ENCODE data around the gene SNX21. TPM values are rescaled to one million over a fixed set of nuclear protein-coding genes. Genes with fewer than 3 reads are reported as not detected.
A peak's percentile ranks its signal among the peaks of the same experiment; 100 is the strongest.
"Not testable (repeated sequence)": the region's sequence is repeated elsewhere in the genome, so short reads cannot be mapped to it uniquely, and the experiment has no call there.

The SNX21 gene, protein sequence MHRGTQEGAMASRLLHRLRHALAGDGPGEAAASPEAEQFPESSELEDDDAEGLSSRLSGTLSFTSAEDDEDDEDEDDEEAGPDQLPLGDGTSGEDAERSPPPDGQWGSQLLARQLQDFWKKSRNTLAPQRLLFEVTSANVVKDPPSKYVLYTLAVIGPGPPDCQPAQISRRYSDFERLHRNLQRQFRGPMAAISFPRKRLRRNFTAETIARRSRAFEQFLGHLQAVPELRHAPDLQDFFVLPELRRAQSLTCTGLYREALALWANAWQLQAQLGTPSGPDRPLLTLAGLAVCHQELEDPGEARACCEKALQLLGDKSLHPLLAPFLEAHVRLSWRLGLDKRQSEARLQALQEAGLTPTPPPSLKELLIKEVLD
- total RNA-seq, result 1 to 10 TPM; 2.0 to 2.5 TPM

DNA sequence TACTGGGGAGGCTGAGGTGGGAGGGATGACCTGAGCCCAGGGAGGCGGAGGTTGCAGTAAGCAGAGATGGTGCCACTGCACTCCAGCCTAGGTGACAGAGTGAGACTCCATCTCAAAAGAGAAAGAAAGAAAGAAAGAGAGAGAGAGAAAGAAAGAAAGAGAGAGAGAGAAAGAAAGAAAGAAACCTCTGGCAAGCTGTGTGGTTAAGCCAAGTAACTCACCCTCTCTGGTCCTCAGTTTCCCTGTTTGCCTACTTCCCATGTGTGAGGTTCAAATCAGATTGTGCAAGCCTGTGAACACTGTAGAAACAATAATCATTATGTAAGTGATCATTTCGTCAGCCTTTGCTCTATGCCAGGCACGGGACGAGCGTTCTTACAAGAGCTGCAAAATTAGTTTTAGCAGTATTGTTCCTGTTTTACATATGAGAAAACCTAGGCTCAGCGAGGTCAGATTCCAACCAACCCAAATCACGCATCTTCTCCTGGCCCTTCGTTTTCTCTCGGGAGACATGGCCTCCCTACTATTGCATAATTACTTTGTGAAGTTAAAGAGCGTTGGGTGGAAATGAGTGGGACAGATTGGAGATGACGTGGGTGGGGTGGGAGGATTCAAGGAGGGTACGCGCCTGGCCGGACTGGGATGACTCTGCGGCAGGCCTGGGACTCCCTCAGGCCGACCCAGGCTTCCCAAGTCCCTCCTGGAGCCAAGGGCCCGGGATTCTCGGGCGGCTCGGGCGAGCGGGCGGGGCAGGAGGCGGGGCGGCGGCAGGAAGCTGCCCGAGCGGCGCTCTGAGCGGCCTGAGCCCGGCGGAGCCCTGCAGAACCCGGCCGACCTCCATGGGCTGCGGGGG lies at the start of gene SNX21:
TSS of gene SNX21 (plus strand) at position 770 of the 853 bp plus-strand sequence. CDS start 121 bp downstream, outside the sequence.
- ATAC-seq (ENCODE audit: low read depth) (peak; percentile 82), DNase-seq (peak; percentile 67)
- Mint-ChIP-seq H3K9me3 (no peaks in the 10 kb centered on the region), H3K36me3 (no peaks in the 10 kb centered on the region), H3K4me1 (peaks cover 8% of the 10 kb centered on the region), H3K4me3 (peak within 1 kb of the TSS; percentile 80), H3K27ac (peak within 1 kb of the TSS; percentile 67), H3K27me3 (peaks cover 8% of the 10 kb centered on the region)
- POLR2A ChIA-PET, result interaction anchor here (0.6 to 2.1 kb wide), 12 partner anchors 9 to 100 kb away, joined by 3 to 7 read pairs (median 4); partner anchors contain the start of genes ACOT8, UBE2C and ZSWIM3

DNA sequence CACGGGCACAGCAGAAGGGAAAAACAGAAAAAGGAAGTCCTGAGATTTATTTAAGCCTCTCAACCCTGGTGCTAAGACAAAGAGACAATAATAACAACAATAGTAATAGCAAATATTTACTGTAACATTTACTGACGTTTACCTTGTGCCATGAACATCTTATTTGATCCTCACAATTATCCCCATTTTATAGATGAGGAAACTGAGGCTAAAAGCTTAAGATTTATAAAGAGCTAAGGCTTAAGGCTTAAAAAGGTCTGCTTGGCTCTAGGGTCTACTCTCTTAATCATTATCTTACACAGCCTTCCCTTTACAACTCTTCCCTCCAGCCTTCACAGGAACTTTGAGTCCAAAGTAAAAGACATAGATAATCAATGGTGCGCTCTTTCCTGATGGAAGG lies 45.2 kb upstream of the SNX21 start:
- Mint-ChIP-seq H3K9me3 (no peaks in the 10 kb centered on the region), H3K36me3 (peaks cover 2% of the 10 kb centered on the region), H3K27me3 (no peaks in the 10 kb centered on the region), H3K27ac (no peak overlapping the region), H3K4me1 (peaks cover 11% of the 10 kb centered on the region), H3K4me3 (no peak overlapping the region)
- DNase-seq (no peak), ATAC-seq (ENCODE audit: low read depth) (no peak)
- POLR2A ChIA-PET, result no interaction called here

DNA sequence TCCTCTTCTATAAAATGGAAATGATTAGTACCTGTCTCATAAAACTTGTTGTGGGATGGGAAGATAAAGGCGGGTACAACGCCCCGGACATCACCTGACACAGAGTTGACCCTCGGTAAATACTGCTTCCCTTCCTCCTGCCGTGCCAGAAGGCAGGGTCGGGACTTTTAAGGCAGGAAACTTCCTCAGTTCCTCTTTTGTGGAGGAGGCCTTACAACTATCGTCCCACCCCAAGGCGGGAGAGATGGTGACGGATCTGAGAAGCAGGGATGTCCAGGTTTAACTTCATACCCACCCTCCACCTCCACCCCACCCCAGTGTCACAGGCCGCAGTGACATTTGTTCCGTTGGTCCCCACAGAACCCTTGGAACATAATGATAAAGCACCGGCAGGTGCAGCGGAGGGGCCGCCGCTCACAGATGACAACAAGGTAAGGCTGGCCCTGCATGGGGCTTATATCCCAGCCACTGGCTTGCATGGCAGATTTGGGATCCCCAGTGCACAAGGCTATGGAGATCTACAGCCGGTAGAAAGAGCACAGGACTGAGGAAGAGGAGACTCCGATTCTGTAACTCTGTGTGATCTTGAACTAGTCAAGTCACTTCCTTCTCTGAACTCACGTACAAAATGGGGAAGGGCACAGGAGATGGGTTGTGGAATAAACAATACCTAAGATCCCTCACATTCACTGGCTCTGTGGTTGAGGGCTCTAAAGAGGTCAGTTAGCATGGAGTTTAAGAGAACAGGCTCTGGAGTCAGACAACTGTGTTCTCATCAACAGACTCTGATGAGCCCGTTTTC lies 41.1 kb upstream of the SNX21 start:
- DNase-seq, result no peak
- POLR2A ChIA-PET, result interaction anchor here (0.7 to 1.3 kb wide), 8 partner anchors 9 to 430 kb away, joined by 3 to 8 read pairs (median 4); partner anchors contain the start of genes SYS1 and UBE2C
- no peaks in the 10 kb centered on the region for H3K27me3 Mint-ChIP-seq

DNA sequence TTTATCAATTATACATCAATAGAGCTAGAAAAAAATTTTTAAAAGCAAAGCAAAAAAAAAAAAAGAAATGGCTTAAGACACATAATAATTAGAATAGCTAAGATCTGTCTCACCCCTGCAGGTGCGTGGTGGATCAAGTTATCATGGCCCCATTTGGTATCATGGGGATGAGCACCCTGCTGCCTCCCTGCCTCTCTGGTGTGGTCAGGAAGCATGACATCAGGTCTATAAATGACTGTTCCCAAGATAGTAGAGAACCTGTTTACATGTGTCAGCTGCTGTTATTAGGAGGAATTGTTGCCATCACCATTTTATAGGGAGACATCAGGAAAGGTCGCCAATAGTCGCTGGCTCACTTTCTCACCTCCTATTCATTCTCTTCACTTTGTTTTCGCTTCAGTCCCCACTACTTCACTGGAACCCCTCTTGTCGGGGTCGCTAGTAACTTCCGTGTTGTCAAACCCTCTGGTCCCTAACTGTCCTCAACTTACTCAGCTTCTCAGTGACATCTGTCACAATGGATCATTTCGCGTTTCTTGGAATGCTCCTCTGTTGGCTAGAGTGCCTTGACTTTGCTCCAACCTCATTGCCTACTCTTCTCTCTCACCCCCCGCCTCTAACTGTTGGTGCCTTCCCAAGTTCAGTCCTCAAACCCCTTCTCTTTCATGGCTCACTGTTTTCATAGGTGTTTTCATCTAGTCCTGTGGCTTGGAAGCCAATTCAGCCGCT lies 37.1 kb upstream of the SNX21 start:
- DNase-seq, result no peak
- Mint-ChIP-seq H3K4me1 (peaks cover 23% of the 10 kb centered on the region), H3K27ac (no peak overlapping the region), H3K9me3 (no peaks in the 10 kb centered on the region), H3K27me3 (no peaks in the 10 kb centered on the region), H3K36me3 (peaks cover 32% of the 10 kb centered on the region), H3K4me3 (no peak overlapping the region)
- no peak for ATAC-seq (ENCODE audit: low read depth)
- POLR2A ChIA-PET, result interaction anchor here (0.6 kb wide), 1 partner anchor 174 kb away, joined by 3 read pairs; no protein-coding TSS in a partner anchor

More for the DNA sequence above, 41.1 kb upstream of the SNX21 start:
- Mint-ChIP-seq H3K36me3 (peaks cover 31% of the 10 kb centered on the region), H3K27ac (peak overlapping the region; percentile 92), H3K4me1 (peaks cover 17% of the 10 kb centered on the region), H3K4me3 (peak overlapping the region; percentile 91), H3K9me3 (no peaks in the 10 kb centered on the region)
- ATAC-seq (ENCODE audit: low read depth), result peak; percentile 17

DNA sequence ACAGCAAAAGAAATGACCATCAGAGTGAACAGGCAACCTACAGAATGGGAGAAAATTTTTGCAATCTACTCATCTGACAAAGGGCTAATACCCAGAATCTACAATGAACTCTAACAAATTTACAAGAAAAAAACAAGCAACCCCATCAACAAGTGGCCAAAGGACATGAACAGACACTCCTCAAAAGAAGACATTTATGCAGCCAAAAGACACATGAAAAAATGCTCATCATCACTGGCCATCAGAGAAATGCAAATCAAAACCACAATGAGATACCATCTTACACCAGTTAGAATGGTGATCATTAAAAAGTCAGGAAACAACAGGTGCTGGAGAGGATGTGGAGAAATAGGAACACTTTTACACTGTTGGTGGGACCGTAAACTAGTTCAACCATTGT lies 36.1 kb upstream of the SNX21 start:
- not testable (repeated sequence) for H3K27ac Mint-ChIP-seq; H3K4me3 Mint-ChIP-seq; ATAC-seq (ENCODE audit: low read depth); H3K9me3 Mint-ChIP-seq; H3K27me3 Mint-ChIP-seq; DNase-seq
- H3K4me1 Mint-ChIP-seq, result peaks cover 20% of the 10 kb centered on the region
- POLR2A ChIA-PET, result interaction anchor here (1.3 kb wide), 1 partner anchor 35 kb away, joined by 3 read pairs; no protein-coding TSS in a partner anchor
- H3K36me3 Mint-ChIP-seq, result peaks cover 32% of the 10 kb centered on the region

DNA sequence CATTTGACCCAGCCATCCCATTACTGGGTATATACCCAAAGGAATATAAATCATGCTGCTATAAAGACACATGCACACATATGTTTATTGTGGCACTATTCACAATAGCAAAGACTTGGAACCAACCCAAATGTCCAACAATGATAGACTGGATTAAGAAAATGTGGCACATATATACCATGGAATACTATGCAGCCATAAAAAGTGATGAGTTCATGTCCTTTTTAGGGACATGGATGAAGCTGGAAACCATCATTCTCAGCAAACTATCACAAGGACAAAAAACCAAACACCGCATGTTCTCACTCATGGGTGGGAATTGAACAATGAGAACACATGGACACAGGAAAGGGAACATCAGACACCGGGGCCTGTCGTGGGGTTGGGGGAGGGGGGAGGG lies 35.6 kb upstream of the SNX21 start:
- H3K27ac Mint-ChIP-seq; DNase-seq; H3K27me3 Mint-ChIP-seq; ATAC-seq (ENCODE audit: low read depth); H3K9me3 Mint-ChIP-seq; H3K4me3 Mint-ChIP-seq: not testable (repeated sequence)
- POLR2A ChIA-PET, result interaction anchor here (1.3 to 1.9 kb wide), 2 partner anchors 35 to 172 kb away, joined by 3 to 7 read pairs; no protein-coding TSS in a partner anchor
- Mint-ChIP-seq H3K4me1 (peaks cover 16% of the 10 kb centered on the region), H3K36me3 (peaks cover 30% of the 10 kb centered on the region)

DNA sequence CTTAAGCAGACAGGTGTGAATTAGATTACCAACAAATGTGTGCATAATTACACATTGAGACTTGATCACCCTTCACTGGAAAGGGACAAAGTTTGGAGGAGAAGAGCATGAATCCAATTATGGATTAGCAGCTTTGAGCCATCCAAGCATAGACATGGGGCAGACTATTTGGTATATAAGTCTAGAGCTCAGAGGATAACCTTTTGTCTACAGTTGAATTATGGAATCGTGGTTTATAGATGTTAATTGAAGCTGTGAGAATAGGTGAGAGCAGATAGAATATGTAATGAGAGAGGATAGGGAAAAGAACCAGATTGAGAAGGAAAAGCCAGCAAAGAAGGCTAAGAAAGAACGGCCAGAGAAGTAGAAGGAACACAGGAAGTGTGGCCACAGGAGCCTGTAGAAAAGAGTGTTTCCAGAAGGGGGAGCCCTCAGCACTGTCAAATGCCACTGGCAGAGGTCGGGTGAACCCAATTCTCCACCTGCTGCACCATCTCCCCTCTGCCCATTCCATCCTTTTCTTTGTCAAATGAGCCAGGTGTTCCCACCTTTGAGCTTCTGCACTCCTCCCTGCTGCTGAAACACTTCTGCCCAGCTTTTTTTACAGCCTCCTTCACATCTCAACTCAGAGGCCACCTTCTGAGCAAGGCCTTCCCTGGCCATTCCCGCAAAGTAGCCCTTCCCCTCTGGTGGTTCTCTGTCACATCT lies 34.5 kb upstream of the SNX21 start:
- ATAC-seq (ENCODE audit: low read depth), result peak; percentile 99
- Mint-ChIP-seq H3K9me3 (no peaks in the 10 kb centered on the region), H3K4me3 (no peak overlapping the region), H3K4me1 (peaks cover 12% of the 10 kb centered on the region), H3K27me3 (no peaks in the 10 kb centered on the region), H3K36me3 (peaks cover 31% of the 10 kb centered on the region), H3K27ac (peak overlapping the region; percentile 57)
- POLR2A ChIA-PET, result interaction anchor here (0.8 to 2.2 kb wide), 6 partner anchors 14 to 171 kb away, joined by 3 to 7 read pairs (median 3); partner anchors contain the start of gene UBE2C
- peak; percentile 56 for DNase-seq

DNA sequence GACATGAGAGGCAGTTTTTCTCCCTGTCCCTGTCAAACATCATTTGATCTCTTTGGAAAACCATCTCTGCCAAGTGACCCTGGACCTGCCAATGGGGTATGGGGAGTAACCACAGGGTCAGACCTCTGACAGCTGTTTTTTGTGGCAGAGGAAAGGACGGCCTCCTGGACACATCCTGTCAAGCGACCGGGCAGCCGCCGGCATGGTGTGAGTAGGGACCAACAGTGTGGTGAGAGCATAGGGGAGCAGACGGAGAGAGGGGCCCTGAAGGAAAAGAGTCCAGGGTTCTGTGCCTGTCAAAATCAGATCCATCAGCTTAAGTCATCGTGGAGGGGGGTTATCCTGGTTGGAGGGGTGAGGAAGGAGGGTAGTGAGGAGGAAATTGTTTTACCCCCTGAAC lies 31.7 kb upstream of the SNX21 start:
- DNase-seq (no peak), ATAC-seq (ENCODE audit: low read depth) (no peak)
- no peaks in the 10 kb centered on the region for H3K9me3 Mint-ChIP-seq
- H3K27me3 Mint-ChIP-seq, result no peaks in the 10 kb centered on the region
- no peak overlapping the region for H3K4me3 Mint-ChIP-seq
- peaks cover 8% of the 10 kb centered on the region for H3K4me1 Mint-ChIP-seq
- H3K27ac Mint-ChIP-seq, result no peak overlapping the region
- peaks cover 17% of the 10 kb centered on the region for H3K36me3 Mint-ChIP-seq
- POLR2A ChIA-PET, result interaction anchor here (0.6 to 1.1 kb wide), 3 partner anchors 14 to 158 kb away, joined by 3 to 5 read pairs (median 3); no protein-coding TSS in a partner anchor

DNA sequence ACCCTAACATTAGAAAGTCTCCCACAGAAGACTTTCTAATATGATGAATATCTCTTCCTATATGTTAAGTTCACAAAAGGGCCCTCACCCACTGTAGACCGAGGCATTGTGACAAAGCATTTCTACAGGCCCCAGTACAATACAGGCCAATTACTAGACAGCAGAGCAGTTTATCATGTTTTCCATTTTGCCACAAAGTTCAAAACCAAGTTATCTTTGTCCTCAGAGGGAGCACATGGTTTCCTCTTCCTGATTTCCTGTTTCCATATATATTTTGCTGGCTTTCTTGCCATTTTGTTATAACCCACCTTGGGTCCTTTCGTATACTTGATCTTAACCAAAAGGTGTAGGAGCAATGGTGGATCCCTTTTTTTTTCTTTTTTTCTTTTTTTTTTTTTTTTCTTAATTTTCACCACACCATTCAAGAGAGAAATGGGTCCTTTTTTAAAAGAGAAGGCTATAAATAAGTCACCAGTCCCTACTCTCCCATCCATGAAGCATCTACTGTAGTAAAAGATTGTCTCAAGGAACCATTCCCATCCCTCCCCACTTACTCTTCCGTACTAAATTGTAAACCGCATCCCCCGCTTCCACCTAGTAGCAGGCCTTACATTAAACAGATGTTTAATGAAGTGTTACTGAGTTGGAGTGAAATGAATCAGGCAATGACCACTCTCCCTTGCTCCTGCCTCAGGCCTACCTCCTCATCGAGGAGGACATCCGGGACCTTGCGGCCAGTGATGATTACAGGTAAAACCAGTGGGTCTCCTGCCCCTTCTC lies 23.2 kb upstream of the SNX21 start:
- Mint-ChIP-seq H3K4me1 (peaks cover 18% of the 10 kb centered on the region), H3K27me3 (no peaks in the 10 kb centered on the region), H3K4me3 (no peak overlapping the region), H3K36me3 (peaks cover 45% of the 10 kb centered on the region), H3K27ac (peak overlapping the region; percentile 63), H3K9me3 (no peaks in the 10 kb centered on the region)
- DNase-seq, result no peak
- POLR2A ChIA-PET, result no interaction called here
- ATAC-seq (ENCODE audit: low read depth), result no peak

DNA sequence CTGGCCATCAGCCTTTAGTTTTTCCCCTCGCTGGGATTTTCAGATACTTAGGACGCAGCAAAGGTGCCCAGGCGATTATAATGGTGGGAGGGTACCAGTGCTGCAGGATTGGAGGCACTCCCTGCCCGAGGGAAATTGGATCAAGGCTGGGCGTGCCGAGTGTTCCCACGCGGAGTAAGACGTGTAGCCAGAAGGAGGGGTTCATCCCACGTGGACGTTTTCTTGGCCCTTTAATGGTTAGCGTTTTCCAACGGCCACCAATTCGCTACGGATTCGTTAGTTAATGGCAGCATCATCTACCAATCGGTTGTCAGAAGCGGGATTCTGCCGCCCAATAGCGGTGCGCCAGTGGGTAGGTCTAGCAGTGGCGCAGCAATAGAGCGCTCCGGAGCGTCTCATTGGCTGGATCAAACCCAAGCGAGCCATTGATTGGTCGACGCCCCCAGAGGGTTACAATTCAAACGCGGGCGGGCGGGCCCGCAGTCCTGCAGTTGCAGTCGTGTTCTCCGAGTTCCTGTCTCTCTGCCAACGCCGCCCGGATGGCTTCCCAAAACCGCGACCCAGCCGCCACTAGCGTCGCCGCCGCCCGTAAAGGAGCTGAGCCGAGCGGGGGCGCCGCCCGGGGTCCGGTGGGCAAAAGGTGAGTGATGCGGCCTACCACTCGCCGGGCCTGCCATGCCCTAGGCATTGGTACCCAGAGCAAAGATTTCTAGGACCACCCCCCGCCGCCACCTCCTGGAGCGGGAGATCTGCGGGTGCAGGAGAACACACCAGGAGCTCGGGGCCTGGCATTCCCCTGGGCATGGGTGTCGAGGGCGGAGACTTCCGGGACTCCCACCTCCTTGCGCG lies 21.2 kb upstream of the SNX21 start, which contains the start of gene UBE2C:
TSS of gene UBE2C (plus strand) at position 488 of the 849 bp plus-strand sequence. CDS start at position 540, 52 bp downstream.
- Mint-ChIP-seq H3K9me3 (no peaks in the 10 kb centered on the region), H3K27ac (peak within 1 kb of the TSS; percentile 87), H3K4me1 (peaks cover 23% of the 10 kb centered on the region), H3K27me3 (no peaks in the 10 kb centered on the region), H3K4me3 (peak within 1 kb of the TSS; percentile 92), H3K36me3 (peaks cover 47% of the 10 kb centered on the region)
- peak; percentile 92 for DNase-seq
- peak; percentile 100 for ATAC-seq (ENCODE audit: low read depth)
- POLR2A ChIA-PET, result interaction anchor here (0.7 to 3.3 kb wide), 13 partner anchors 10 to 396 kb away, joined by 3 to 25 read pairs (median 6); partner anchors contain the start of genes ACOT8, CTSA, DNTTIP1 and NEURL2
